HEK293 (cell line): Measurements from ENCODE around the gene MTMR1.

Source experiments
- CTCF ChIA-PET: fragments of 350-600 bp; formaldehyde crosslinking; extraction: SDS; loops from one replicate; lab custom pipeline; 2021; ENCODE audit warnings: antibody characterized with exemption; lab: Yijun Ruan, JAX
- POLR2A ChIA-PET: fragments of 300-600 bp; formaldehyde crosslinking; extraction: SDS; loops from one replicate; lab custom pipeline; 2020; ENCODE audit warnings: antibody characterized with exemption, inconsistent platforms; lab: Yijun Ruan, JAX
- H3K27ac ChIP-seq: fragments of 200-500 bp; sonication (Bioruptor generic); 2 replicates; pipeline ENCODE4 v1.5.1; 2014; ENCODE audit warnings: low read depth, low read length, control low read depth, inconsistent platforms; ENCODE audit errors: extremely low read depth
- H3K36me3 ChIP-seq, 2 experiments: fragments of 200-500 bp in 1 of 2; sonication (Bioruptor generic) in 1 of 2; 1 replicate in 1 of 2; 2 replicates in 1 of 2; pipeline ENCODE4 v1.5.1; 2014 to 2017; ENCODE audit warnings: inconsistent platforms in 2 of 2, low read length in 2 of 2; ENCODE audit not compliant: control insufficient read depth in 2 of 2, insufficient read depth in 1 of 2
- H3K4me1 ChIP-seq: fragments of 200-500 bp; sonication (Bioruptor generic); 2 replicates; pipeline ENCODE4 v1.5.1; 2014; ENCODE audit warnings: mild to moderate bottlenecking, low read length, inconsistent platforms; ENCODE audit not compliant: control insufficient read depth, insufficient read depth
- H3K4me3 ChIP-seq: 2 replicates; pipeline ENCODE4 v1.5.1; 2011; ENCODE audit warnings: low read depth, mild to moderate bottlenecking, control low read depth, low read length, moderate library complexity
- H3K9me3 ChIP-seq: fragments of 200-500 bp; sonication (Bioruptor generic); 2 replicates; pipeline ENCODE4 v1.5.1; 2014; ENCODE audit warnings: low read depth, low read length, inconsistent platforms; ENCODE audit not compliant: control insufficient read depth, insufficient read depth
- GLI4 ChIP-seq: fragments of 450-650 bp; formaldehyde crosslinking; IDR thresholded peaks from 2 replicates; pipeline ENCODE4 v1.5.1; 2016; ENCODE audit warnings: missing biosample characterization, missing genetic modification characterization
- SALL2 ChIP-seq: fragments of 450-650 bp; formaldehyde crosslinking; IDR thresholded peaks from 2 replicates; pipeline ENCODE4 v1.5.0; 2017; ENCODE audit warnings: missing biosample characterization, mild to moderate bottlenecking, missing genetic modification characterization, borderline replicate concordance
- SCRT1 ChIP-seq: fragments of 450-650 bp; formaldehyde crosslinking; IDR thresholded peaks from 2 replicates; pipeline ENCODE4 v1.5.1; 2016; ENCODE audit warnings: missing biosample characterization, missing genetic modification characterization, borderline replicate concordance
- ZBTB20 ChIP-seq: fragments of 450-650 bp; formaldehyde crosslinking; IDR thresholded peaks from 2 replicates; pipeline ENCODE4 v1.5.1; 2016; ENCODE audit warnings: missing biosample characterization, missing genetic modification characterization
- ZBTB21 ChIP-seq: fragments of 450-650 bp; formaldehyde crosslinking; IDR thresholded peaks from 2 replicates; pipeline ENCODE4 v1.5.1; 2017; ENCODE audit warnings: missing biosample characterization, missing genetic modification characterization
- ZFHX2 ChIP-seq: fragments of 450-650 bp; formaldehyde crosslinking; conservative IDR thresholded peaks from 2 replicates; pipeline ENCODE4 v1.5.1; 2016; ENCODE audit warnings: missing biosample characterization, missing genetic modification characterization
- ZFP69B ChIP-seq: fragments of 450-650 bp; formaldehyde crosslinking; IDR thresholded peaks from 2 replicates; pipeline ENCODE4 v1.5.1; 2016; ENCODE audit warnings: missing biosample characterization, missing genetic modification characterization
- ZNF146 ChIP-seq: fragments of 450-650 bp; formaldehyde crosslinking; IDR thresholded peaks from 2 replicates; pipeline ENCODE4 v1.5.1; 2016; ENCODE audit warnings: missing biosample characterization, missing genetic modification characterization
- ZNF175 ChIP-seq: fragments of 450-650 bp; formaldehyde crosslinking; IDR thresholded peaks from 2 replicates; pipeline ENCODE4 v1.5.1; 2016; ENCODE audit warnings: missing biosample characterization, missing genetic modification characterization
- ZNF184 ChIP-seq: fragments of 450-650 bp; IDR thresholded peaks from 2 replicates; pipeline ENCODE4 v1.5.1; 2018; ENCODE audit warnings: missing biosample characterization, mild to moderate bottlenecking, missing genetic modification characterization
- ZNF239 ChIP-seq: fragments of 450-650 bp; formaldehyde crosslinking; IDR thresholded peaks from 2 replicates; pipeline ENCODE4 v1.5.1; 2016; ENCODE audit warnings: missing biosample characterization, missing genetic modification characterization
- ZNF416 ChIP-seq: fragments of 450-650 bp; formaldehyde crosslinking; IDR thresholded peaks from 2 replicates; pipeline ENCODE4 v1.5.1; 2016; ENCODE audit warnings: missing biosample characterization, missing genetic modification characterization
- ZNF548 ChIP-seq: fragments of 450-650 bp; formaldehyde crosslinking; IDR thresholded peaks from 2 replicates; pipeline ENCODE4 v1.5.1; 2016; ENCODE audit warnings: missing biosample characterization, missing genetic modification characterization
- ZNF558 ChIP-seq: fragments of 450-650 bp; formaldehyde crosslinking; IDR thresholded peaks from 2 replicates; pipeline ENCODE4 v1.5.1; 2016; ENCODE audit warnings: missing biosample characterization, missing genetic modification characterization
- ZNF585B ChIP-seq: fragments of 450-650 bp; formaldehyde crosslinking; IDR thresholded peaks from 2 replicates; pipeline ENCODE4 v1.5.1; 2016; ENCODE audit warnings: missing biosample characterization, missing genetic modification characterization
- ZNF623 ChIP-seq: fragments of 450-650 bp; formaldehyde crosslinking; IDR thresholded peaks from 2 replicates; pipeline ENCODE4 v1.5.1; 2016; ENCODE audit warnings: missing biosample characterization, missing genetic modification characterization
- ZNF692 ChIP-seq: fragments of 450-650 bp; formaldehyde crosslinking; IDR thresholded peaks from 2 replicates; pipeline ENCODE4 v1.5.1; 2016; ENCODE audit warnings: missing biosample characterization, missing genetic modification characterization
- ZNF747 ChIP-seq: fragments of 450-650 bp; formaldehyde crosslinking; IDR thresholded peaks from 2 replicates; pipeline ENCODE4 v1.5.1; 2016; ENCODE audit warnings: missing biosample characterization, missing genetic modification characterization
- ZNF791 ChIP-seq: fragments of 450-650 bp; formaldehyde crosslinking; IDR thresholded peaks from 2 replicates; pipeline ENCODE4 v1.5.1; 2016; ENCODE audit warnings: missing biosample characterization, missing genetic modification characterization
- ZSCAN16 ChIP-seq: fragments of 450-650 bp; formaldehyde crosslinking; IDR thresholded peaks from 2 replicates; pipeline ENCODE4 v1.5.1; 2016; ENCODE audit warnings: missing biosample characterization, missing genetic modification characterization
- ZSCAN30 ChIP-seq: fragments of 450-650 bp; IDR thresholded peaks from 2 replicates; pipeline ENCODE4 v1.5.1; 2018; ENCODE audit warnings: missing biosample characterization, mild to moderate bottlenecking, missing genetic modification characterization, moderate library complexity
- TF ChIP-seq, protein P1 (sequence below): fragments of 450-650 bp; formaldehyde crosslinking; IDR thresholded peaks from 2 replicates; pipeline ENCODE4 v1.5.1; 2016; ENCODE audit warnings: missing biosample characterization, missing genetic modification characterization, borderline replicate concordance
- TF ChIP-seq, protein P2 (sequence below): fragments of 450-650 bp; formaldehyde crosslinking; IDR thresholded peaks from 2 replicates; pipeline ENCODE4 v1.5.1; 2016; ENCODE audit warnings: missing biosample characterization, missing genetic modification characterization

The MTMR1 gene

DNA sequence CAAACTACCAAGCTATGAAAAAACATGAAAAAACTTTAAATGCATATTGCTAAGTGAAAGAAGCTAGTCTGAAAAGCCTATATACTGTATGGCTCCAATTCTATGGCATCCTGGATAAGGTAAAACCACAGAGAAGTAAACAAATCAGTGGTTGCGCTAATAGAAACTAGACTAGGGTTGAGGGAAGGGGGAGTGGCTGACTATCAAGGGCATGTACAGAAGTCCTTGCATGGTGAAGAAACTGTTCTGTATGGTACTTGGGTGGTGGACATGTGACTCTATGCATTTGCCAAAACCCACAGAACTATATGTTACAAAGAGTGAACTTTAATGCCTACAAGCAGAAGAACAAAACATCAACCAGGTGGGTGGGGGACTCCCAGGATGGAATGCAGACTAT lies 96.8 kb downstream of the MTMR1 start:
- CTCF ChIA-PET, result no interaction called here
- Histone ChIP-seq H3K4me3 (no peak overlapping the region), H3K9me3 (no peaks in the 10 kb centered on the region), H3K27ac (no peak overlapping the region), H3K36me3 (peaks cover 0 to 44% of the 10 kb centered on the region in 2 experiments; a peak in 2 of 3 replicates), H3K4me1 (no peaks in the 10 kb centered on the region)
- POLR2A ChIA-PET, result interaction anchor here (0.5 kb wide), 1 partner anchor 9 kb away, joined by 3 read pairs; no protein-coding TSS in a partner anchor
- TF ChIP-seq ZNF623 (tag by site-specific recombination), result no peak
- no peak for TF ChIP-seq ZNF692 (tag by site-specific recombination)
- TF ChIP-seq ZNF585B (tag by site-specific recombination), result no peak
- TF ChIP-seq, protein P1, sequence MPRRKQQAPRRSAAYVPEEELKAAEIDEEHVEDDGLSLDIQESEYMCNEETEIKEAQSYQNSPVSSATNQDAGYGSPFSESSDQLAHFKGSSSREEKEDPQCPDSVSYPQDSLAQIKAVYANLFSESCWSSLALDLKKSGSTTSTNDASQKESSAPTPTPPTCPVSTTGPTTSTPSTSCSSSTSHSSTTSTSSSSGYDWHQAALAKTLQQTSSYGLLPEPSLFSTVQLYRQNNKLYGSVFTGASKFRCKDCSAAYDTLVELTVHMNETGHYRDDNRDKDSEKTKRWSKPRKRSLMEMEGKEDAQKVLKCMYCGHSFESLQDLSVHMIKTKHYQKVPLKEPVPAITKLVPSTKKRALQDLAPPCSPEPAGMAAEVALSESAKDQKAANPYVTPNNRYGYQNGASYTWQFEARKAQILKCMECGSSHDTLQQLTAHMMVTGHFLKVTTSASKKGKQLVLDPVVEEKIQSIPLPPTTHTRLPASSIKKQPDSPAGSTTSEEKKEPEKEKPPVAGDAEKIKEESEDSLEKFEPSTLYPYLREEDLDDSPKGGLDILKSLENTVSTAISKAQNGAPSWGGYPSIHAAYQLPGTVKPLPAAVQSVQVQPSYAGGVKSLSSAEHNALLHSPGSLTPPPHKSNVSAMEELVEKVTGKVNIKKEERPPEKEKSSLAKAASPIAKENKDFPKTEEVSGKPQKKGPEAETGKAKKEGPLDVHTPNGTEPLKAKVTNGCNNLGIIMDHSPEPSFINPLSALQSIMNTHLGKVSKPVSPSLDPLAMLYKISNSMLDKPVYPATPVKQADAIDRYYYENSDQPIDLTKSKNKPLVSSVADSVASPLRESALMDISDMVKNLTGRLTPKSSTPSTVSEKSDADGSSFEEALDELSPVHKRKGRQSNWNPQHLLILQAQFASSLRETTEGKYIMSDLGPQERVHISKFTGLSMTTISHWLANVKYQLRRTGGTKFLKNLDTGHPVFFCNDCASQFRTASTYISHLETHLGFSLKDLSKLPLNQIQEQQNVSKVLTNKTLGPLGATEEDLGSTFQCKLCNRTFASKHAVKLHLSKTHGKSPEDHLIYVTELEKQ (tag by site-specific recombination), result no peak
- TF ChIP-seq ZNF548, result no peak
- TF ChIP-seq SALL2, result no peak
- TF ChIP-seq ZBTB21 (tag by site-specific recombination), result no peak
- TF ChIP-seq ZFP69B (tag by site-specific recombination), result no peak
- TF ChIP-seq ZNF146 (tag by site-specific recombination), result no peak
- no peak for TF ChIP-seq SCRT1 (tag by site-specific recombination)

DNA sequence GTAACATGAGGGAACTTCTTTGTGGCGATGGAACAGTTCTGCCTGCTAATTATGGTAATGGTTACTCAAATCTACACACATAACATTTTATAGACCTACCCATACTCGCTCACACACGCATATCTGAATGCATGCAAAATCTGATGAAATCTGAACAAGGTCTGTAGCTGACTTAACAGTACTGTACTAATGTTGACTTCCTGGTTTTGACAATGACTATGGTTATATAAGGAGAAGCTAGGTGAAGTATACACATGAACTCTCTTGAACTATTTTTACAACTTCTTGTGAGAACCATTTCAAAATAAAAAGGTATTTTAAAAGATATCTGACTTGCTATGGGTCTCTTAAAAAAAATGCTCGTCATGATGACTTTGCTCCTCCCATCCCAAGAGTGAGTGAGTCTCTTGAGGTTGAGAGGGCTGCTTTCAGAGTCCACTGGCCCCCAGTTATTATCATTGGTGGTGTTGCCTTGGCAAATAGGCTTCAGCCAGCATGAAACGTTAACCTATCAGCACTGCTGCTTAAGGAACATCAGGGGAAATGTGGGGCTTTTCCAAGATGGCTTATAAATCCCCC lies 99.8 kb downstream of the MTMR1 start:
- no peak for TF ChIP-seq ZNF175
- TF ChIP-seq, protein P2, sequence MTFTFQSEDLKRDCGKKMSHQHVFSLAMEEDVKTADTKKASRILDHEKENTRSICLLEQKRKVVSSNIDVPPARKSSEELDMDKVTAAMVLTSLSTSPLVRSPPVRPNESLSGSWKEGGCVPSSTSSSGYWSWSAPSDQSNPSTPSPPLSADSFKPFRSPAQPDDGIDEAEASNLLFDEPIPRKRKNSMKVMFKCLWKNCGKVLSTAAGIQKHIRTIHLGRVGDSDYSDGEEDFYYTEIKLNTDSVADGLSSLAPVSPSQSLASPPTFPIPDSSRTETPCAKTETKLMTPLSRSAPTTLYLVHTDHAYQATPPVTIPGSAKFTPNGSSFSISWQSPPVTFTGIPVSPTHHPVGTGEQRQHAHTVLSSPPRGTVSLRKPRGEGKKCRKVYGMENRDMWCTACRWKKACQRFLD (tag by site-specific recombination), result no peak
- no peak for TF ChIP-seq ZSCAN30 (tag by site-specific recombination)
- no peak for TF ChIP-seq ZNF416
- no peak for TF ChIP-seq ZNF239 (tag by site-specific recombination)
- TF ChIP-seq ZNF558, result no peak
- no peak for TF ChIP-seq ZNF184
- TF ChIP-seq ZSCAN16 (tag by site-specific recombination), result no peak
- no peak for TF ChIP-seq ZFHX2 (tag by site-specific recombination)
- no peak for TF ChIP-seq ZNF747 (tag by site-specific recombination)
- TF ChIP-seq ZBTB20 (tag by site-specific recombination), result no peak
- no peak for TF ChIP-seq GLI4 (tag by site-specific recombination)
- TF ChIP-seq ZNF791 (tag by site-specific recombination), result no peak
- ChIA-PET POLR2A (no interaction called here), CTCF (no interaction called here)
- Histone ChIP-seq H3K4me3 (no peak overlapping the region), H3K4me1 (no peaks in the 10 kb centered on the region), H3K27ac (no peak overlapping the region), H3K9me3 (no peaks in the 10 kb centered on the region), H3K36me3 (peaks cover 0 to 50% of the 10 kb centered on the region in 2 experiments; a peak in 1 of 3 replicates)
